ENCODE measurements around the gene NRAP.

DNA sequence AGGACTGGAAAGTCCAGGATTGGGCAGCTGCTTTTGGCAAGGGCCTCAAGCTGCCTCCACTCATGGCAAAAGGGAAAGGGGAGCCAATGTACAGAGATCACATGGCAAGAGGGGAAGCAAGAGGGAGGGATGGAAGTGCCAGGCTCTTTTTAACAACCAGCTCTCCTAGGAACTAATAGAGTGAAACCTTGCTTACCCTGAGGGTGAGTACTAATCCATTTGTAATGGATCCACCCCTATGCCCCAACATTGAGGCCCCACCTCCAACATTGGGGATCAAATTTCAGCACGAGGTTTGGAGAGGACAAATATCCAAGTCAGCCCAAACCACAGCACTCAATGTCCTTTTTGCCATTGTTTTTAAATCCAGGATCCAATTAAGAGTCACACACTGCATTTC is 98.5 kb downstream of the NRAP start:
- TF ChIP-seq, protein P1, sequence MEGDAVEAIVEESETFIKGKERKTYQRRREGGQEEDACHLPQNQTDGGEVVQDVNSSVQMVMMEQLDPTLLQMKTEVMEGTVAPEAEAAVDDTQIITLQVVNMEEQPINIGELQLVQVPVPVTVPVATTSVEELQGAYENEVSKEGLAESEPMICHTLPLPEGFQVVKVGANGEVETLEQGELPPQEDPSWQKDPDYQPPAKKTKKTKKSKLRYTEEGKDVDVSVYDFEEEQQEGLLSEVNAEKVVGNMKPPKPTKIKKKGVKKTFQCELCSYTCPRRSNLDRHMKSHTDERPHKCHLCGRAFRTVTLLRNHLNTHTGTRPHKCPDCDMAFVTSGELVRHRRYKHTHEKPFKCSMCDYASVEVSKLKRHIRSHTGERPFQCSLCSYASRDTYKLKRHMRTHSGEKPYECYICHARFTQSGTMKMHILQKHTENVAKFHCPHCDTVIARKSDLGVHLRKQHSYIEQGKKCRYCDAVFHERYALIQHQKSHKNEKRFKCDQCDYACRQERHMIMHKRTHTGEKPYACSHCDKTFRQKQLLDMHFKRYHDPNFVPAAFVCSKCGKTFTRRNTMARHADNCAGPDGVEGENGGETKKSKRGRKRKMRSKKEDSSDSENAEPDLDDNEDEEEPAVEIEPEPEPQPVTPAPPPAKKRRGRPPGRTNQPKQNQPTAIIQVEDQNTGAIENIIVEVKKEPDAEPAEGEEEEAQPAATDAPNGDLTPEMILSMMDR (IDR thresholded peaks at IDR 0.05): no peak
- no peak for TF ChIP-seq ZFX (IDR thresholded peaks at IDR 0.05; ENCODE audit: borderline replicate concordance)

Measured in 22Rv1 (cell line).